ENCODE results near the gene NMUR1.

The NMUR1 gene

DNA sequence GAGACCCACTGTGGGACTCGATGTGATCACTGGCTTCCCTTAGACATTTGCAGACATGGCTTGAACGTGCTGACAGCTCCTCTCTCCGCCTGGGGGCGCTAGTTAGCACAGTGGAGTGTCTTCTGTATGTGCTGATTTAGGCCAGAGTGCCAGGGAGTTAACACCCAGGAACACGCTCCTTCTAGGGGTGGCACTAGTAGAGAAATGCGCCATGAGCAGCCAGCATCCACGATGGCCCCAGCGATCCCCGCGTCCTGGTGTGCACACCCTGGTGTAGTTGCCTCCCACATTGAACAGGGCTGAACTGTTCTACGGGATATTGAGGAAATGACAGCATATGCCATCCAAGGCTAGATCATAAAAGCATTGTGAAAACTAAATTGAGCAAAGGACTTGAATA lies 11.4 kb upstream of the NMUR1 start:
- DNase-seq (ENCODE audit: low read depth, low spot score), result peak; percentile 68
- Histone ChIP-seq H3K9me3 (ENCODE audit: insufficient read depth, low read length) (peaks cover 12% of the 10 kb centered on the region; the same call in 1 of the 2 replicates), H3K9ac (ENCODE audit: insufficient read length, low read depth) (no peak overlapping the region), H3K36me3 (ENCODE audit: insufficient read depth, insufficient read length, low read length) (no peaks in the 10 kb centered on the region), H3K4me3 (ENCODE audit: insufficient read length, low read depth) (no peak overlapping the region), H3K27me3 (ENCODE audit: insufficient read depth, insufficient read length) (no peaks in the 10 kb centered on the region), H3K4me1 (ENCODE audit: insufficient read depth, insufficient read length) (peaks cover 2% of the 10 kb centered on the region)
- TF ChIP-seq SUZ12 (IDR thresholded peaks at IDR 0.05; ENCODE audit: extremely low read depth, insufficient read depth, insufficient read length) (no peak), YY1 (IDR thresholded peaks at IDR 0.05; ENCODE audit: insufficient read depth, insufficient read length) (no peak), ZNF274 (IDR thresholded peaks at IDR 0.05; ENCODE audit: low read depth, low read length) (no peak)

DNA sequence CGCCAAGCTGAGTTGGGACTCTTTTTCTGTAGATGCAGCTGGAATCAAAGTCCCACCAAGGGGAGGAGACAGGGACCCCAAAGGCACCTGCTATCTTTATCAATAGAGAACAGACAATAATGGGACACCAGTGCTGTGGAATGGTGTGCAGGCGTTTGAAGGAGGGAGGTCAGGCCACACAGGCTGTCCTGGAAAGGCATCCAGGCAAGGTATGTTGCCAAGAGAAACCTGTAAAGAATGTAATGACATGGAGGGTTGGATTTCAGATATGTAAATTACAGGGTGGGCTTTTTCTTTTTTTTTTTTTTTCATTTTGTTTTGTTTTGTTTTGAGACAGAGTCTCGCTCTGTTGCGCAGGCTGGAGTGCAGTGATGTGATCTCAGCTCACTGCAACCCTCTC lies 9.7 kb upstream of the NMUR1 start:
- DNase-seq (ENCODE audit: low read depth, low spot score), result no peak
- Histone ChIP-seq H3K4me3 (ENCODE audit: insufficient read length, low read depth) (no peak overlapping the region), H3K9me3 (ENCODE audit: insufficient read depth, low read length) (peaks cover 12% of the 10 kb centered on the region; the same call in 1 of the 2 replicates), H3K27me3 (ENCODE audit: insufficient read depth, insufficient read length) (no peaks in the 10 kb centered on the region), H3K36me3 (ENCODE audit: insufficient read depth, insufficient read length, low read length) (no peaks in the 10 kb centered on the region), H3K4me1 (ENCODE audit: insufficient read depth, insufficient read length) (peaks cover 8% of the 10 kb centered on the region), H3K9ac (ENCODE audit: insufficient read length, low read depth) (no peak overlapping the region)
- TF ChIP-seq SUZ12 (IDR thresholded peaks at IDR 0.05; ENCODE audit: extremely low read depth, insufficient read depth, insufficient read length), result no peak

DNA sequence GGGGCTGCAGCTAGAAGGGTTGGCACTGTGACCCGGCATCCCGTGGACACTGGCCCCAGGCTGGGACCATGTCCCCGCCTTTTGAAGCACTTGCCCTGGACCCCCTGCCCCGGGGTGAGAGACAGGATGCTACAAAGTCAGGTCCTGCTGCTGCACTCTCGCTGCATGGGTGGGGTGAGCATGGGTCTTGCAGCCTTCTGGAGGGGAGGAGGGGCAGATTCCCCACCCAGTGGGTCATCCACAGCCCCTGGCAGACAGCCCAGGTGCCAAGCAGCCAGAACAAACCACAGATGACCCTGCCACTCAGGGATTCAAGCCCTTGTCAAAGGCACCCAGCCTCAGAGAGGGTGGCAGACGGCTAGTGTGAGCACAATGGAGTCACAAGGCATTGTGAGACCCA lies 5.7 kb upstream of the NMUR1 start:
- Histone ChIP-seq H3K9ac (ENCODE audit: insufficient read length, low read depth) (no peak overlapping the region), H3K4me3 (ENCODE audit: insufficient read length, low read depth) (peak overlapping the region; percentile 1), H3K9me3 (ENCODE audit: insufficient read depth, low read length) (no peaks in the 10 kb centered on the region), H3K36me3 (ENCODE audit: insufficient read depth, insufficient read length, low read length) (no peaks in the 10 kb centered on the region), H3K4me1 (ENCODE audit: insufficient read depth, insufficient read length) (peaks cover 15% of the 10 kb centered on the region), H3K27me3 (ENCODE audit: insufficient read depth, insufficient read length) (no peaks in the 10 kb centered on the region)
- no peak for DNase-seq (ENCODE audit: low read depth, low spot score)
- TF ChIP-seq ZNF274 (IDR thresholded peaks at IDR 0.05; ENCODE audit: low read depth, low read length), result no peak
- no peak for TF ChIP-seq SUZ12 (IDR thresholded peaks at IDR 0.05; ENCODE audit: extremely low read depth, insufficient read depth, insufficient read length)
- no peak for TF ChIP-seq YY1 (IDR thresholded peaks at IDR 0.05; ENCODE audit: insufficient read depth, insufficient read length)

DNA sequence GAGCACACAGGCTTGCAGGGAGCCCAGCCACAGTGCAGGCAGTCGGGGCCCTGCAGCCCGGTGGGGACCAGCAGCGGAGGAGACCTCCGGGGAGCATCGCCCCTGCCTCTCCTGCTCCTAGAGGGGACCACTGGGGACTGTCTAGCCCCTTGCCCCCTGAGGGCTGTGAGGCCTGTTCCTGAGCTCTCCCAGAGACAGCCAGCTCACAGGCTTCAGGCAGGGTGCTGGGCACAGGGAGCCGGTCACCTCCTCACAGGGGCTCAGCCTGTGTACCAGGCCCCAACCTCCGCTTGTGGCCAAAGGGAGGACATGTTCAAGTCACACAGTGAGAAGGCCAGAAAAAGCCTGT lies 3.5 kb upstream of the NMUR1 start:
- H3K9me3 ChIP-seq (ENCODE audit: insufficient read depth, low read length), result no peaks in the 10 kb centered on the region
- H3K4me1 ChIP-seq (ENCODE audit: insufficient read depth, insufficient read length), result peaks cover 16% of the 10 kb centered on the region
- DNase-seq (ENCODE audit: low read depth, low spot score), result no peak
- H3K4me3 ChIP-seq (ENCODE audit: insufficient read length, low read depth), result no peak overlapping the region
- no peak for TF ChIP-seq ZNF274 (IDR thresholded peaks at IDR 0.05; ENCODE audit: low read depth, low read length)
- TF ChIP-seq YY1 (IDR thresholded peaks at IDR 0.05; ENCODE audit: insufficient read depth, insufficient read length), result no peak
- no peak for TF ChIP-seq SUZ12 (IDR thresholded peaks at IDR 0.05; ENCODE audit: extremely low read depth, insufficient read depth, insufficient read length)
- no peaks in the 10 kb centered on the region for H3K36me3 ChIP-seq (ENCODE audit: insufficient read depth, insufficient read length, low read length)
- H3K27me3 ChIP-seq (ENCODE audit: insufficient read depth, insufficient read length), result peaks cover 21% of the 10 kb centered on the region
- H3K9ac ChIP-seq (ENCODE audit: insufficient read length, low read depth), result no peak overlapping the region

DNA sequence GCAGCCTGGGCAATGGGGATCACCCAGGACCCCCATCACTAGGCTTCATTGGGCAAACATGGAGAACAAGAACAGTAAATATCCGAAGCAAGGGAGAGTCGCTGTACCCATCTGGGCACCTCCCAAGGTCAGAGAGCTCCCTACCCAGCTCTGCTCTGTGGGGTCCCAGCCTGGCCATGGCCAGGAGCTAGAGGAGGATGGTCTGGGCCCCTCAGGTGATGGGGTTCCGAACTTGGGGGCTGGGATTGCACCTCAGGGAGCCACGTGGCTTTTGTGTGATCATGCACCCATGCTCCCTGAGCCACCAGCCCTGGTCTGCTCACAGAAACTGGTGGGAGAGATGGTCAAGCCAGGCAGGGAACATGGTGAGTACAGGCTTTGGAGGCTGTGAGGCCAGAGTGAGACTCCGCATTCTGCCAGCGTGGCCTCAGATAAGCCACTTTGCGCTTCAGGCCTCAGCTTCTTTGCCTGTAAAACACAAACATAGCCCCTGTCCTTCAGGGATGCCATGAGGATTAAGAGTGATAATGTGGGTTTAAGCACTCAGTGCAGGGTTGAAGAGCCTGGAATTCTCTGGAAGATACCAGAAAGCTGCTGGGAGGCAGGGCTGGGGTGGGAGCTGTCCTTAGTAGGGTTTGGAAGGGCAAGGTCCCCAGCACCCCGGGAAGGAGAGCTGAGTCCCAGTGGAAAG lies 3.0 kb upstream of the NMUR1 start:
- no peaks in the 10 kb centered on the region for H3K9me3 ChIP-seq (ENCODE audit: insufficient read depth, low read length)

DNA sequence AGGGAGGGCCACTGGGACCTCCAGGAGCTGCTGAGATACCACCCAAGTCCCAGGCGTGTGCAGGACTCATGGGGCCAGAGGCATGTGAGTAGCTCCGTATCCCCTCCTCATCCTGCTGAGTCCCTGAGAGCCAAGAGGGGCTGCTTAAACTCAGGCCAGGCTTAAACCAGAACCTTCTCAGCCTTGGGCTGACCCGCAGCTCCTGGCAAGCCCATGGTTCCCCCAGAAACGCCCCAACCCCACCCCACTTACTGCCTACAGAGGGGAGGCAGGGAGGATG lies 2.5 kb upstream of the NMUR1 start:
- H3K36me3 ChIP-seq (ENCODE audit: insufficient read depth, insufficient read length, low read length), result no peaks in the 10 kb centered on the region
- DNase-seq (ENCODE audit: low read depth, low spot score), result no peak
- H3K9me3 ChIP-seq (ENCODE audit: insufficient read depth, low read length), result no peaks in the 10 kb centered on the region
- TF ChIP-seq SUZ12 (IDR thresholded peaks at IDR 0.05; ENCODE audit: extremely low read depth, insufficient read depth, insufficient read length) (no peak), YY1 (IDR thresholded peaks at IDR 0.05; ENCODE audit: insufficient read depth, insufficient read length) (no peak), ZNF274 (IDR thresholded peaks at IDR 0.05; ENCODE audit: low read depth, low read length) (no peak)
- peaks cover 27% of the 10 kb centered on the region for H3K27me3 ChIP-seq (ENCODE audit: insufficient read depth, insufficient read length)
- H3K4me3 ChIP-seq (ENCODE audit: insufficient read length, low read depth), result no peak overlapping the region
- H3K4me1 ChIP-seq (ENCODE audit: insufficient read depth, insufficient read length), result peaks cover 16% of the 10 kb centered on the region
- no peak overlapping the region for H3K9ac ChIP-seq (ENCODE audit: insufficient read length, low read depth)

More for the DNA sequence above, 3.0 kb upstream of the NMUR1 start:
- no peak for DNase-seq (ENCODE audit: low read depth, low spot score)
- Histone ChIP-seq H3K36me3 (ENCODE audit: insufficient read depth, insufficient read length, low read length) (no peaks in the 10 kb centered on the region), H3K9ac (ENCODE audit: insufficient read length, low read depth) (no peak overlapping the region), H3K27me3 (ENCODE audit: insufficient read depth, insufficient read length) (peaks cover 26% of the 10 kb centered on the region), H3K4me1 (ENCODE audit: insufficient read depth, insufficient read length) (peaks cover 16% of the 10 kb centered on the region), H3K4me3 (ENCODE audit: insufficient read length, low read depth) (no peak overlapping the region)
- TF ChIP-seq ZNF274 (IDR thresholded peaks at IDR 0.05; ENCODE audit: low read depth, low read length), result no peak
- no peak for TF ChIP-seq YY1 (IDR thresholded peaks at IDR 0.05; ENCODE audit: insufficient read depth, insufficient read length)
- no peak for TF ChIP-seq SUZ12 (IDR thresholded peaks at IDR 0.05; ENCODE audit: extremely low read depth, insufficient read depth, insufficient read length)

DNA sequence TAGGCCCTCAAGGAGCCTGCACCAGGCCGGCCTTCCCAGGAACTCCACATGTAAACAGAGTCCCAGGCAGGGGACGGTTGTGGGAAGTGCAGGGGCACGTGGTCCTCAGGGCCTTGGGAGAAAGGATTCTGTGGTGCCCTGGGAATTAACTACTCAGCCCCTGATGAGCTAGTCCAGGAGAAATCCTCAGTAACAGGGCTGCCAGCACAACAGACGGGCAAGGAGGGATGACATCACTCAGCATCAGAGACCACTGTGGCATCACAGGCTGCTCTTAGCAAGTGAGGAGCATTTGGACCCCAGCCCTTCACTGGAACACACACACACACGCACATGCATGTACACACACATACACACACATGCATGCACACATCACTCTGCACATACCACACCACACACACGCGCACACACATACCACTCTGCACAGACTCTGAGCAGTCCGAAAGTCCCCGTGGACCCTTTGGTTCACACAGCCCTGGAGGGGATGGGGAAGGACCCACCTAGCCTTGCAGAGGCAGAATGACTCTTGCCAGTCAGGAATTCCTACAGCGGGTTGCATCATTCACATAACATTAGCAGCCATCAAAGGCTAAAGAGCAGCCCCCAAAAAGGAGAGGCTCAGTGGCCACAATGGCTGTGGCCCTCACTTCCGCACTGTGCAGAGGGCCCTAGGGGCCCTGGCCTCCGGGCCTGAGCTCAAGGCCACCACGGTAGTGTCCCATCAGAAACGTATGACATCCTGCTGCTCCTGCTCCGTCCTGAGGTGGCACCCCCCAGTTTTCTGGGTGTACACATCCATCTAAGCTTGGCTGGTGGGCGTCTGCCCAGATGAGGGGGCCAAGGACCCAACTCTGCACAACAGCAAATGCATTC lies 1.9 kb upstream of the NMUR1 start:
- H3K9ac ChIP-seq (ENCODE audit: insufficient read length, low read depth), result peak overlapping the region; percentile 52
- peaks cover 16% of the 10 kb centered on the region for H3K4me1 ChIP-seq (ENCODE audit: insufficient read depth, insufficient read length)
- TF ChIP-seq SUZ12 (IDR thresholded peaks at IDR 0.05; ENCODE audit: extremely low read depth, insufficient read depth, insufficient read length) (no peak), YY1 (IDR thresholded peaks at IDR 0.05; ENCODE audit: insufficient read depth, insufficient read length) (no peak), ZNF274 (IDR thresholded peaks at IDR 0.05; ENCODE audit: low read depth, low read length) (no peak)
- H3K36me3 ChIP-seq (ENCODE audit: insufficient read depth, insufficient read length, low read length), result no peaks in the 10 kb centered on the region
- DNase-seq (ENCODE audit: low read depth, low spot score), result peak; percentile 35
- H3K27me3 ChIP-seq (ENCODE audit: insufficient read depth, insufficient read length), result peaks cover 27% of the 10 kb centered on the region
- no peaks in the 10 kb centered on the region for H3K9me3 ChIP-seq (ENCODE audit: insufficient read depth, low read length)
- no peak overlapping the region for H3K4me3 ChIP-seq (ENCODE audit: insufficient read length, low read depth)
